Daoy (cell line): ENCODE results near the gene MUS81. TPM values are rescaled to one million over a fixed set of nuclear protein-coding genes. Genes with fewer than 3 reads are reported as not detected.

Source experiments
- total RNA-seq: library from RNA; depleted of rRNA; stranded (reverse); fragments of >200 nt; shearing (Covaris generic); gene quantifications from 2 replicates; pipeline ENCODE4 v1.2.3, GENCODE V29; 2014; rRNA removed

Gene MUS81
- total RNA-seq, 1 experiment from 2014 or later = 54.9 TPM

Other genes starting within 250 kb of the MUS81 start
- gene MAP3K11, start 246.2 kb upstream of the MUS81 start, total RNA-seq = 16.6 and 22.4 TPM in 2 replicates
- 15.1 and 16.2 TPM in 2 replicates for gene PCNX3, start 244.7 kb upstream of the MUS81 start, total RNA-seq
- gene SIPA1, start 222.3 kb upstream of the MUS81 start, total RNA-seq = 11.1 and 12.6 TPM in 2 replicates
- 14.9 and 19.7 TPM in 2 replicates for gene RELA, start 197.5 kb upstream of the MUS81 start, total RNA-seq
- gene KAT5, start 148.2 kb upstream of the MUS81 start, total RNA-seq = 59.4 and 66.9 TPM in 2 replicates
- 61.2 and 80.5 TPM in 2 replicates for gene RNASEH2C, start 139.6 kb upstream of the MUS81 start, total RNA-seq
- 10.7 and 13.0 TPM in 2 replicates for gene AP5B1, start 79.5 kb upstream of the MUS81 start, total RNA-seq
- gene OVOL1, start 73.4 kb upstream of the MUS81 start, total RNA-seq = not detected in 2 replicates
- 0.39 TPM in 1 of 2 replicates, not detected in the other for gene SNX32, start 26.5 kb upstream of the MUS81 start, total RNA-seq
- 1,524 and 1,831 TPM in 2 replicates for gene CFL1, start 2.3 kb upstream of the MUS81 start, total RNA-seq
- gene EFEMP2, start 12.4 kb downstream of the MUS81 start, total RNA-seq = 7.1 and 7.4 TPM in 2 replicates
- gene CTSW, start 19.4 kb downstream of the MUS81 start, total RNA-seq = 0.11 TPM in 1 of 2 replicates, not detected in the other
- gene FIBP, start 28.0 kb downstream of the MUS81 start, total RNA-seq = 104 and 124 TPM in 2 replicates
- gene CCDC85B, start 30.2 kb downstream of the MUS81 start, total RNA-seq = 43.7 and 61.0 TPM in 2 replicates
- 54.0 and 59.3 TPM in 2 replicates for gene FOSL1, start 40.0 kb downstream of the MUS81 start, total RNA-seq
- 12.5 and 19.1 TPM in 2 replicates for gene C11orf68, start 58.6 kb downstream of the MUS81 start, total RNA-seq
- gene DRAP1, start 59.0 kb downstream of the MUS81 start, total RNA-seq = 267 and 294 TPM in 2 replicates
- not detected in 2 replicates for gene TSGA10IP, start 85.0 kb downstream of the MUS81 start, total RNA-seq
- gene SART1, start 101.3 kb downstream of the MUS81 start, total RNA-seq = 67.4 and 84.6 TPM in 2 replicates
- 58.6 and 60.9 TPM in 2 replicates for gene EIF1AD, start 141.7 kb downstream of the MUS81 start, total RNA-seq
- gene BANF1, start 142.1 kb downstream of the MUS81 start, total RNA-seq = 54.1 and 65.0 TPM in 2 replicates
- not detected in 2 replicates for gene CST6, start 151.6 kb downstream of the MUS81 start, total RNA-seq
- 0.45 and 1.3 TPM in 2 replicates for gene CATSPER1, start 166.0 kb downstream of the MUS81 start, total RNA-seq
- not detected in 2 replicates for gene GAL3ST3, start 188.7 kb downstream of the MUS81 start, total RNA-seq
- gene SF3B2, start 191.9 kb downstream of the MUS81 start, total RNA-seq = 257 and 289 TPM in 2 replicates
- gene PACS1, start 209.8 kb downstream of the MUS81 start, total RNA-seq = 10.9 and 13.0 TPM in 2 replicates